ENCODE data around the gene SMAD2. TPM values are rescaled to one million over a fixed set of nuclear protein-coding genes. Genes with fewer than 3 reads are reported as not detected.

SMAD2 gene
- total and polyA plus RNA-seq, 2 of the 8 experiments (the other 6 are each of a cell fraction or from before 2014, with no cell fraction given), result 28.4 to 124 TPM

GRCh38 chr18:47915930-47916329, 14.5 kb downstream of the SMAD2 start:
- no peak overlapping the region for H3K4me2 ChIP-seq (ENCODE audit: insufficient read depth in 1 of 2, low read depth in 2 of 2, low read length in 2 of 2)
- peaks cover 7 to 30% (median 14%) of the 10 kb centered on the region in 4 experiments; a peak in 6 of 7 replicates for H3K4me1 ChIP-seq (replicated peaks in 1 of 4; ENCODE audit: control insufficient read depth in 3 of 4, insufficient read depth in 4 of 4, low read length in 3 of 4)
- no peaks in the 10 kb centered on the region for H3K36me3 ChIP-seq (ENCODE audit: control insufficient read depth in 2 of 4, insufficient read depth in 4 of 4, low read length in 3 of 4)
- H4K20me1 ChIP-seq (replicated peaks in 1 of 2; ENCODE audit: control insufficient read depth in 1 of 2, insufficient read depth in 2 of 2, low read length in 2 of 2), result peaks cover 9 to 12% of the 10 kb centered on the region in 2 experiments
- no peak overlapping the region for H2BK12ac ChIP-seq (ENCODE audit: low read depth, low read length)
- H4K8ac ChIP-seq (ENCODE audit: extremely low read depth, insufficient read depth, low read length), result no peak overlapping the region
- no peak overlapping the region for H4K5ac ChIP-seq (ENCODE audit: insufficient read length, low read depth, low read length)
- no peaks in the 10 kb centered on the region for H3K23me2 ChIP-seq (ENCODE audit: low read depth, low read length)
- no peak overlapping the region for H2BK15ac ChIP-seq (ENCODE audit: low read length)
- peaks cover 19 to 98% of the 10 kb centered on the region in 2 experiments for H3K79me2 ChIP-seq (ENCODE audit: control insufficient read depth in 1 of 2, insufficient read depth in 2 of 2, low read length in 2 of 2)
- no peak overlapping the region for H4K91ac ChIP-seq (replicated peaks; ENCODE audit: insufficient read length, low read length)
- no peak overlapping the region for H2AK5ac ChIP-seq (ENCODE audit: low read depth, low read length)
- no peaks in the 10 kb centered on the region for H3K9me3 ChIP-seq (ENCODE audit: insufficient read depth in 2 of 2, low read depth in 1 of 2, low read length in 1 of 2)
- ChIA-PET POLR2A (ENCODE audit: partially characterized antibody) (interaction anchor here (1.9 kb wide), 1 partner anchor 38 kb away, joined by 4 read pairs; no protein-coding TSS in a partner anchor), CTCF (ENCODE audit: partially characterized antibody) (no interaction called here)
- WGBS, 2 experiments (ENCODE audit: extremely low coverage in 1 of 2, insufficient coverage in 1 of 2, insufficient read length in 1 of 2, insufficient replicate concordance in 2 of 2, low coverage in 1 of 2, low lambda C conversion rate in 2 of 2, missing lambda C conversion rate in 1 of 2), result 84% methylated on average over 3 of the region's 3 CpGs; no CpG with 5 or more reads in 1 of the 2 experiments
- H3K14ac ChIP-seq (ENCODE audit: insufficient read length), result no peak overlapping the region
- H3K9ac ChIP-seq (replicated peaks in 1 of 4; ENCODE audit: extremely low read depth in 1 of 4, low read depth in 3 of 4, low read length in 3 of 4), result no peak overlapping the region
- FAIRE-seq, result no peak
- no peak overlapping the region for H3K56ac ChIP-seq (replicated peaks; ENCODE audit: insufficient read length, low read depth, low read length)
- no peak for DNase-seq (ENCODE audit: low read depth in 1 of 2, low spot score in 2 of 2)
- H3K18ac ChIP-seq (ENCODE audit: extremely low read depth, low read length), result no peak overlapping the region
- H3K23ac ChIP-seq (ENCODE audit: insufficient read length), result no peak overlapping the region
- no peak overlapping the region for H2AFZ ChIP-seq (ENCODE audit: low read length)
- H3K27me3 ChIP-seq (replicated peaks in 1 of 4; ENCODE audit: control insufficient read depth in 3 of 4, extremely low read depth in 1 of 4, insufficient read depth in 3 of 4, low read length in 3 of 4), result no peaks in the 10 kb centered on the region
- H3K4me3 ChIP-seq (ENCODE audit: extremely low read depth in 1 of 4, insufficient read depth in 2 of 4, low read depth in 3 of 4, low read length in 4 of 4), result no peak overlapping the region
- H3K79me1 ChIP-seq (ENCODE audit: low read depth, low read length), result peaks cover 4% of the 10 kb centered on the region; the same call in 1 of the 2 replicates
- H2BK120ac ChIP-seq (replicated peaks; ENCODE audit: low read depth, low read length), result no peak overlapping the region
- H3K4ac ChIP-seq (replicated peaks; ENCODE audit: insufficient read length, low read depth, low read length), result no peak overlapping the region
- H2BK20ac ChIP-seq (ENCODE audit: low read length), result no peak overlapping the region
- no peak overlapping the region for H2BK5ac ChIP-seq (ENCODE audit: low read depth, low read length)
- no peak overlapping the region for H3K27ac ChIP-seq (ENCODE audit: low read depth, low read length)
- TF ChIP-seq NANOG (IDR thresholded peaks at IDR 0.05; ENCODE audit: insufficient read depth, low read depth, low read length, poor library complexity, severe bottlenecking) (no peak), CREB1 (IDR thresholded peaks at IDR 0.05) (no peak), FOSL1 (IDR thresholded peaks at IDR 0.05; ENCODE audit: insufficient read depth, low read depth, low read length) (no peak), BRCA1 (IDR thresholded peaks at IDR 0.05; ENCODE audit: low read depth, low read length) (no peak), TAF1 (IDR thresholded peaks at IDR 0.05; ENCODE audit: low read depth, low read length) (no peak), PHF8 (conservative IDR thresholded peaks at IDR 0.05; ENCODE audit: low read depth, low read length) (no peak), RFX5 (IDR thresholded peaks at IDR 0.05; ENCODE audit: borderline replicate concordance, low read depth, low read length) (no peak), E2F6 (IDR thresholded peaks at IDR 0.05) (no peak), SP1 (IDR thresholded peaks at IDR 0.05; ENCODE audit: low read depth, low read length) (no peak), SIN3A (conservative IDR thresholded peaks at IDR 0.05 in 1 of 2, IDR thresholded peaks at IDR 0.05 in 1 of 2; ENCODE audit: low read depth in 1 of 2, low read length in 2 of 2) (no peak), KDM5A (IDR thresholded peaks at IDR 0.05; ENCODE audit: low read length) (no peak), TAF7 (optimal IDR thresholded peaks at IDR 0.05; ENCODE audit: borderline replicate concordance, low read depth, low read length) (no peak)
